CD4-positive, alpha-beta T cell treated with Interleukin-10 for 1 hour (primary cell): ENCODE results near the gene PPP2R2C.

Experiments used
- DNase-seq: peaks from one replicate; pipeline ENCODE4 v3.0.0-alpha.2; 2020

The PPP2R2C gene

GRCh38 chr4:6467600-6467999 is 4.8 kb downstream of the PPP2R2C start:
- no peak for DNase-seq

GRCh38 chr4:6466756-6467381 is 5.5 kb downstream of the PPP2R2C start:
- DNase-seq, result no peak

GRCh38 chr4:6465955-6466354 is 6.5 kb downstream of the PPP2R2C start:
- DNase-seq, result no peak

- DNase-seq, result no peak
Observed at GRCh38 chr4:6464842-6465588, 7.4 kb downstream of the PPP2R2C start.

- DNase-seq, result no peak
Observed at GRCh38 chr4:6463311-6464289, 8.8 kb downstream of the PPP2R2C start.

- DNase-seq, result no peak
Observed at GRCh38 chr4:6461301-6462165, 10.9 kb downstream of the PPP2R2C start.

GRCh38 chr4:6460876-6461275 is 11.5 kb downstream of the PPP2R2C start:
- no peak for DNase-seq

GRCh38 chr4:6458528-6458927 is 13.9 kb downstream of the PPP2R2C start:
- DNase-seq, result no peak

GRCh38 chr4:6456450-6456849 is 16.0 kb downstream of the PPP2R2C start:
- DNase-seq, result no peak

GRCh38 chr4:6454112-6454910 is 18.1 kb downstream of the PPP2R2C start:
- DNase-seq, result no peak

- DNase-seq, result no peak
Observed at GRCh38 chr4:6453688-6453990, 18.8 kb downstream of the PPP2R2C start.

- no peak for DNase-seq
Observed at GRCh38 chr4:6452897-6453687, 19.3 kb downstream of the PPP2R2C start.

- DNase-seq, result no peak
Observed at GRCh38 chr4:6452116-6452896, 20.1 kb downstream of the PPP2R2C start.

- DNase-seq, result no peak
Observed at GRCh38 chr4:6451309-6451708, 21.1 kb downstream of the PPP2R2C start.

GRCh38 chr4:6450709-6451108 is 21.7 kb downstream of the PPP2R2C start:
- no peak for DNase-seq

- no peak for DNase-seq
Observed at GRCh38 chr4:6449746-6450369, 22.6 kb downstream of the PPP2R2C start.

- no peak for DNase-seq
Observed at GRCh38 chr4:6449335-6449734, 23.1 kb downstream of the PPP2R2C start.

GRCh38 chr4:6448476-6449170 is 23.8 kb downstream of the PPP2R2C start:
- DNase-seq, result no peak

GRCh38 chr4:6447672-6448171 is 24.7 kb downstream of the PPP2R2C start:
- no peak for DNase-seq
